AG04450 (cell line): ENCODE measurements around the gene SOX10. TPM values are rescaled to one million over a fixed set of nuclear protein-coding genes. Genes with fewer than 3 reads are reported as not detected.

Experiments used
- CTCF ChIA-PET: fragments of 300-600, 350-600 bp; formaldehyde crosslinking; extraction: SDS; loops from one replicate; lab custom pipeline; 2022; ENCODE audit warnings: antibody characterized with exemption, inconsistent platforms; lab: Charles Lee
- POLR2A ChIA-PET: fragments of 350-600 bp; formaldehyde crosslinking; extraction: SDS; loops from one replicate; lab custom pipeline; 2021; ENCODE audit warnings: antibody characterized with exemption, inconsistent platforms; lab: Yijun Ruan, JAX
- DNase-seq: peaks from one replicate; pipeline ENCODE4 v3.0.0-alpha.2; 2011; ENCODE audit warnings: low read depth, low spot score
- H3K27ac ChIP-seq: one replicate; pipeline ENCODE4 v1.5.1; 2012; ENCODE audit warnings: low read depth, low read length, control low read depth
- H3K27me3 ChIP-seq: one replicate; pipeline ENCODE4 v1.6.0; 2012; ENCODE audit warnings: low read length; ENCODE audit not compliant: control insufficient read depth, insufficient read depth
- H3K4me3 ChIP-seq: 2 replicates; pipeline ENCODE4 v1.5.1; 2011; ENCODE audit warnings: mild to moderate bottlenecking, low read depth, low read length, control low read depth
- H3K9me3 ChIP-seq: 2 replicates; pipeline ENCODE4 v1.5.1; 2012; ENCODE audit warnings: low read length; ENCODE audit not compliant: control insufficient read depth, insufficient read depth
- CTCF ChIP-seq: IDR thresholded peaks from 2 replicates; pipeline ENCODE4 v1.5.1; 2011; ENCODE audit warnings: low read depth, low read length, control low read depth, inconsistent platforms
- polyA plus RNA-seq: library from polyadenylated mRNA; depleted of rRNA; stranded (reverse); fragments of >200 nt; gene quantifications from 2 replicates; pipeline ENCODE4 v1.2.3, GENCODE V29; 2011

SOX10 gene
- polyA plus RNA-seq, 1 experiment = not detected

- DNase-seq = no peak
- ChIA-PET CTCF (no interaction called here), POLR2A (no interaction called here)
- peaks cover 2% of the 10 kb centered on the region for H3K27me3 ChIP-seq
- no peak overlapping the region for H3K27ac ChIP-seq
- H3K4me3 ChIP-seq = no peak overlapping the region
- H3K9me3 ChIP-seq = no peaks in the 10 kb centered on the region
- TF ChIP-seq CTCF = no peak
Observed at GRCh38 chr22:37990862-37991261, 6.5 kb upstream of the SOX10 start.

- Histone ChIP-seq H3K27ac (no peak overlapping the region), H3K9me3 (no peaks in the 10 kb centered on the region), H3K4me3 (no peak overlapping the region), H3K27me3 (peaks cover 2% of the 10 kb centered on the region)
- ChIA-PET CTCF (no interaction called here), POLR2A (interaction anchor here (0.5 to 0.6 kb wide), 2 partner anchors 25 to 53 kb away, joined by 3 to 10 read pairs; no protein-coding TSS in a partner anchor)
- DNase-seq = no peak
- no peak for TF ChIP-seq CTCF
Observed at GRCh38 chr22:37990301-37990700, 5.9 kb upstream of the SOX10 start.

- ChIA-PET CTCF (no interaction called here), POLR2A (interaction anchor here (0.5 to 0.6 kb wide), 2 partner anchors 25 to 52 kb away, joined by 3 to 10 read pairs; no protein-coding TSS in a partner anchor)
- no peak for TF ChIP-seq CTCF
Observed at GRCh38 chr22:37989146-37990045, 5.0 kb upstream of the SOX10 start.

GRCh38 chr22:37986371-37986770 lies 2.0 kb upstream of the SOX10 start:
- DNase-seq = no peak
- no peak overlapping the region for H3K27ac ChIP-seq
- ChIA-PET CTCF (no interaction called here), POLR2A (interaction anchor here (0.7 kb wide), 1 partner anchor 66 kb away, joined by 4 read pairs; no protein-coding TSS in a partner anchor)
- no peak overlapping the region for H3K4me3 ChIP-seq
- H3K27me3 ChIP-seq = peaks cover 4% of the 10 kb centered on the region
- no peak for TF ChIP-seq CTCF
- H3K9me3 ChIP-seq = peaks cover 5% of the 10 kb centered on the region; the same call in 1 of the 2 replicates

More at GRCh38 chr22:37989146-37990045, 5.0 kb upstream of the SOX10 start:
- Histone ChIP-seq H3K4me3 (no peak overlapping the region), H3K27ac (no peak overlapping the region), H3K27me3 (peaks cover 2% of the 10 kb centered on the region), H3K9me3 (no peaks in the 10 kb centered on the region)
- DNase-seq = no peak
